Ammon's horn (tissue), 1 donor: ENCODE measurements around the gene BMAL1.
"Not testable (repeated sequence)": the region's sequence is repeated elsewhere in the genome, so short reads cannot be mapped to it uniquely, and the experiment has no call there.

Source experiments
- DNase-seq: peaks from one replicate; pipeline ENCODE4 v3.0.0-alpha.2; 2016; ENCODE audit warnings: low spot score

BMAL1 gene

DNA sequence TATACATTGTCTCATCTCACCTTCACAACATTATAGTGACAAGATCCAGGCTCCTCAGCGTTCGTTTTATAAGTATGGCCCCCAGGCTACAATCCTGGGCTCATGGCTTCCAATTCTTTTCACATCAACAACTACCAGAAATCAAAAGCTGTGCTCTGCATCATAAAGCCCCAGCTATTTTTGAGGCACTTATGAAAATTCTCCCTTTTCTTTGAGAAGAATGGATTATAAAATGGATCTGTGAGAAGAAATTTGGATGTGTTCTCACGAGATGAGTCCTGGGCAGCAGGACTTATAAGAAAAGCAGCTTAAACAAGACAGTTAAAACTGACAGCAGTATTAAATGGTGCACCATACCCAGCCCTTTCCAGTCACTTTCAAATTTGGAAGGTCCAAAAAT, 105.2 kb downstream of the BMAL1 start:
- DNase-seq: no peak

DNA sequence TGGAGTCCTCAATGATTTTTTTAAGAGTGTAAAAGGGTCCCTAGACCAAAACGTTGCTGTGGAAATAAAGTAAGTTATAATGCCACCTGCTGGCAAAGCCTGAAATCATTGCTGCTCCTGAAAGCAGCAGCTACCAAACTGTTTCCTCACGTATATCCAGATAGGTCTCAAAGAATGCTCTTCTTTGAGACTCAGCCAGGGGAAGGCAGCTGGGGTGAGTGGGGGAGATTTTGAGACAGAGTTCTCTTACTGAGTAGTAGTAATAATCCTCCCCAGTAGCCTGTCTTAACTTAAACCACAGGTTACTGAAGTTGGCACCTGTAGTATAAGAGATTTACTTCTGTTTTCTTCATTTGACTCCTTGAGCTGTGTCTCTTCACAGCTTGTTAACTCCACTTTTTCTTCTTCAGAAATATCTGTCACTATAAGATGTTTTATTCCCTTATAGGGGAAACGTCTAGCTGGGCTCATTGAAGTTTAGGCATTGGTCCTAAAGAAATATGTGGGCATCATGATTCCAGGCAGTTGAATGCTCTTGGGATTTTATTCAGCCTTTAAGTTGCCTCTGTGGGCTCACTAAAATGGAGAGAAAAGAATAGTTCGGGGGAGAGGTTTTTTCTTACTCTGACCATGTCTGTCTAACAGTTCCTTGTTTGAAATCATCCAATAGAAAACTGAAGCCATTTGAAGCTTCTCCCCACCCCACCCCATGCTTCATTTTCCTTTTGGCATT, 107.5 kb downstream of the BMAL1 start:
- DNase-seq: peak; percentile 46

- no peak for DNase-seq
These were observed 109.0 kb downstream of the BMAL1 start for GRCh38 chr11:13386567-13386966.

GRCh38 chr11:13388741-13389140, 111.2 kb downstream of the BMAL1 start:
- no peak for DNase-seq

DNA sequence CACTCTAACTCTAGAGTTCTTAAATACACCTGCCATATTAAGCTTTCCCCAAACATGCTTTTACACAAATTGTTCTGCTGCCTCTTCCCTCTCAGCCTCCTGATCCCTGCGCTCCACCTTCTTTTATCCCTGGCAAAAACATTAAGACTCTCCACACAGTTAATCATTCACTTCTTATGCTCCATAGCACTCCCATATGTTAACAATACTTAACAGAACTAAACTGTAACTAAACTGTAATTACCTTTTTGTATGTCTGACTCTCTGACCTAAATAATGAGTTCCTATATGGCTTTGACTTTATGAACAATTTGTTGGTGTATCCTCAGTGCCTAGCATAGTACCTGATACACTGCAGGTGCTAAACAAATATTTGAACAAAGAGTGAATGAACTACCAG, 113.6 kb downstream of the BMAL1 start:
- DNase-seq: no peak

GRCh38 chr11:13398335-13398734, 120.7 kb downstream of the BMAL1 start:
- DNase-seq: not testable (repeated sequence)

DNA sequence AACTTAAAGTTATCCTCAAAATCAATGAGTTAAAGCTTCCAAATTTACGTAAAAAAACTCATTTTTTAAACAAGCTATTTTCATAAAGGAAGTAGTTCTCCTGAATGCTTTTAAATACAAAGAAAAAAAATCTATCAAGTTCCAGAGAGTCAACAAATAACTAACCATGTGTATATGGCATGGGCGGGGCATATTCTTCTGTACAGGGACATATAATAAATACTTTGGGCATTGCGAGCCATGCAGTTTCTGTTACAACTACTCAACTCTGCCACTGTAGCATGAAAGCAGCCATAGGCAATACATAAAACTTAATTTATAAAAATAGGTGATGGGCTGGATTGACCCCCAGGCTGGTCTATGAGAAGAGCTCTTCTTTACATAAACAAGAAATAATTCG, 127.6 kb downstream of the BMAL1 start:
- no peak for DNase-seq

DNA sequence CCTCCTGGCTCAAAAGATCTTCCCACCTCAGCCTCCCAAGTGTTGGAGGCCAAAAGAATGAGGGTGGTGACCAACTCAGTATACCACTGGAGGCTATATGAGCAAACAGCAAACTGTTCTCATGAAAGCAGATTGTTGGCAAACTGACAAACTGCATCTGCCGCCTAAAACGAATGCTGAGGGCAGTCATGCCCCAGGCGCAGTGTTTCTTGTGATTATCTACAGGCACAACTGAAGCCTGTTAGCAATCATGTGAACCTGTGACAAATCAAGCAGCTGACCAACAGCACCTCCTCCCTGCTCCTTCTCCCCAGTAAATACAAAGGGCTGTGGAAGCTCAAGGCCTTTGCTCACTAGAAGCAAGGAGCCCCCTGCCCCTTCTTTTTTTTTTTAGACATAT, 137.6 kb downstream of the BMAL1 start:
- DNase-seq: peak; percentile 2

DNA sequence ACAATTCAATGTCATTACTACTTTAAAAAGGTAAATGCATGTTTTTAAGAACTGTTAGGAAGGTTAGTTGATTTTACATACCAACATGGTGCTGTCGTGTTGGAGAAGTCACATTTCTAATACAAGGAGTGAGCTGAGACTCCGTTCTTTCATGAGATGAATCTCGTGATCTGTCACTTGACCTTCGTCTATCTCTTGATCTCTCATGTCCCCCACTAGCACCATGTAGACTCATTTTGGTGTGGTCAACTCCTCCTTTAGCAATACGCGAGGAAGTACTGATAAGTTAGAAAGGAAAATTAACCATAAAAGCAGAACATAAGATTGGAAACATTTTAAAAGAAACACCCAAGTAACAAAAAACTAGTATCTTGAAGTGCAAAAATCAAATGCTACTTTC, 144.0 kb downstream of the BMAL1 start:
- DNase-seq: no peak

GRCh38 chr11:13423372-13423771, 145.8 kb downstream of the BMAL1 start:
- DNase-seq: no peak

DNA sequence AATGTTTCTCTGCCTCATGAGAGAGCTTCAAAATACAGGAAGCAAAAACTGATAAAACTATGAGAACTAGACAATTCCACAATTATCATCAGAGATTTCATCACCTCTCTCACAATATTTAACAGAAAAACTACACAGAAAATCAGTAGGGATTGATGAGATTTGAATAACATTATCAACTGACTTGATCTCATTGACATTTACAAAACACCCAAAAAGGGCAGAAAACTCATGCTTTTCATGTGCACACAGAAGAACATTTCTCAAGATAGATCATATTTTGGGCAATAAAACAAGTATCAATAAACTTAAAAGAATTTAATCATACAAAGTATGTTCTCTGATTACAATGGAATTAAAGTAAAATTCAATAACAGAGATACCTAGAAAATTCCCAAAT, 149.8 kb downstream of the BMAL1 start:
- DNase-seq: no peak

- DNase-seq: no peak
These were observed 151.7 kb downstream of the BMAL1 start for GRCh38 chr11:13429288-13429687.

GRCh38 chr11:13429836-13430235, 152.2 kb downstream of the BMAL1 start:
- no peak for DNase-seq

DNA sequence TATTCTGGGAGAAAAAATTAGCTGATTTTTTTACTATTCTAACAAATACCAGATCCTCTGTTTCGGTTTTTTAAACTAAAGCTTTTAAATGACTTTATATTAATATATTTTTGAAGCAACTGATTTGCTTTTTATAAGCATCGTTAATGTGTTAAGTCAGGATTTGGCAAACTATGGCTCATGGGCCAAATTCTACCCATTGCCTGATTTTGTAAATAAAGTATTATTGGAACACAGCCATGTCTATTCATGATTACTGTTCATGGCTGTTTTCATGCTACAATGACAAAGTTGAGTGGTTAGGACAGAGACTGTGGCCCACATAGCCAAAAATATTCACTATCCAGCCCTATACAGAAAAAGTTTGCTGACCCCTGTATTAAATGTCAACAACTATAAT, 155.8 kb downstream of the BMAL1 start:
- no peak for DNase-seq

DNA sequence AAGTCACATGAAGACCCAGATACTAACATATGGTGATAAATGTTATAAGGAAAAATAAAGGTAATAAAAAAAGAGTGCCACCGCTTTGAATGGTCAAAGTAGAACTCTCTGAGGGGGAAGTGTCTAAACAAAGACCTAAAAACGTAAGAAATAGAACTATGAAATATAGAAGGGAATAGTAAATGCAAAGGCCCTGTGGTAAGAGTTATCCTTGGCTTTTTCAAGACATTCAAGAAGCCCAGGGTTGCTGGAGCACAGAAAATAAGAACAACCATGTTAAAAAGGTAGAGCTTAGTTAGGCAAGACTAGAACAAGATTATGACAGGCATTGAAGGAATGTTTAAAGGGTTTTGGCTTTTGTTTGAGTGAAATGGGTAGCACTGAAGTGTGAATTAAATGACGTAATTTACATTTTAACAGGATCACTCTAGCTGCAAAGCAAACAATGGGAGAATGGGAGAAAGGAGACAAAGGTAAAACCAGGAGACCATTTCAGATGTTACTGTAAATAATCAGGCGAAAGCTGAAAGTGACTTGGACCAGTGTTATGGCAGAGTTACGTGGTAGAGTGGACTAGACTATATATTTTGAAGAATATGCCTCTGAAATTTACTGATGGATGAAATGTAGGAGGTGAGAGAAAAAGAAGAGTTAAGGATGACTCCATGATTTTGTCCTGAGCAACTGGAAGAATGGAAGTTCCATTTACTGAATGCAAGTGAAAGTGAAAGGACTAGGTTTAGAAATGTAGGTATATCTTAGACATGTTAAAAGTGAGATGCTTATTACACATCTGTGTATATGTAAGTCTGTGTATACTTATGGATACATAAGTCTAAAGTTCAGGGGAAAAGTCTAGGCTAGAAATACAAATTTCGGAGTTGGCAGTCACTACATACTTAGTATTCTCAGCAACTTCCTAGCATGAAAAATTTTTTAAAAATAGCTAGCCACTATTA, 156.9 kb downstream of the BMAL1 start:
- no peak for DNase-seq

GRCh38 chr11:13436836-13437235, 159.2 kb downstream of the BMAL1 start:
- DNase-seq: not testable (repeated sequence)
